Skeletal muscle satellite cell (primary cell): ENCODE data around the gene GABRB1.

Source experiments
- H3K27me3 ChIP-seq: 2 replicates; pipeline ENCODE4 v1.7.0; 2013; ENCODE audit warnings: low read length; ENCODE audit not compliant: control insufficient read depth, insufficient read depth
- H3K36me3 ChIP-seq: 2 replicates; pipeline ENCODE4 v1.7.0; 2013; ENCODE audit warnings: mild to moderate bottlenecking, control low read depth, low read length; ENCODE audit not compliant: insufficient read depth
- H3K4me1 ChIP-seq: 2 replicates; pipeline ENCODE4 v1.7.0; 2013; ENCODE audit warnings: low read length; ENCODE audit not compliant: control insufficient read depth, insufficient read depth
- H3K4me2 ChIP-seq: 2 replicates; pipeline ENCODE4 v1.7.0; 2013; ENCODE audit warnings: mild to moderate bottlenecking, low read length
- H3K4me3 ChIP-seq: 2 replicates; pipeline ENCODE4 v1.7.0; 2013; ENCODE audit warnings: low read length
- H3K9ac ChIP-seq: 2 replicates; pipeline ENCODE4 v1.7.0; 2013; ENCODE audit warnings: mild to moderate bottlenecking, low read depth, low read length, moderate library complexity
- H3K9me3 ChIP-seq: replicated peaks from 2 replicates; pipeline ENCODE4 v1.7.0; 2013; ENCODE audit warnings: mild to moderate bottlenecking, control low read depth, low read length

The GABRB1 gene

DNA sequence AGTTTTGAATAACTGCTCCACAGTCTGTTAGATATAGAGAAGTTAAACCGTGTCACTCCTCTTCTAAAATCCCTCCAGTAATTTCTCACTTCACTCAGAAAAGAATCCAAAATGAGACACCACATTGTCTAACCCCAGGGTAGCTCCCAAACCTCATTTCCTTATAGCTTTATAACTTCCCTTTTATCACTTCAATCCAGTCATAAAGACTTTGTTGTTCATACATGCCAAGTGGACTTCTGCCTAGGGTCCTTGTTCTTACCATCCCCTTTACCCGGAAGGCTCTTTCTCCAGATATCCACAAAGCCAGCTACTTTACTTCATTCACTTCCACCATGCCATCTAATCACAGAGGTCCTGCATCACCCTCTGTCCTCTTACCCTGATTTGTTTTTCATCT, 156.2 kb downstream of the GABRB1 start:
- Histone ChIP-seq H3K4me1 (no peaks in the 10 kb centered on the region), H3K9me3 (no peaks in the 10 kb centered on the region), H3K4me3 (no peak overlapping the region), H3K4me2 (no peak overlapping the region), H3K9ac (no peak overlapping the region), H3K36me3 (no peaks in the 10 kb centered on the region), H3K27me3 (peaks cover 3% of the 10 kb centered on the region)

DNA sequence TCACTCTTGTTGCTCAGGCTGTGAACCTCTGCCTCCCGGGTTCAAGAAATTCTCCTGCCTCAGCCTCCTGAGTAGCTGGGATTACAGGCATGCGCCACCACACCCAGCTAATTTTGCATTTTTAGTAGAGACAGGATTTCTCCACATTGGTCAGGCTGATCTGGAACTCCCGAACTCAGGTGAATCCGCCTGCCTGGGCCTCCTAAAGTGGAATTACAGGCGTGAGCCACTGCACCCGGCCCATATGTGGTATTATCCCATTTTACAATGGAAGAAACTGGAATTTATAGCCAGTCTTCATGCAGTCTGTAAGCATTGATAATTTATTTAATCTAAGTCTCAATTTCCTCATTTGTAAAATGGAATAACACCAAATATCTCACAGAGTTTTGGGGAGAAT, 161.8 kb downstream of the GABRB1 start:
- Histone ChIP-seq H3K27me3 (peaks cover 3% of the 10 kb centered on the region), H3K4me3 (no peak overlapping the region), H3K4me1 (no peaks in the 10 kb centered on the region), H3K9ac (no peak overlapping the region), H3K36me3 (no peaks in the 10 kb centered on the region), H3K4me2 (no peak overlapping the region), H3K9me3 (no peaks in the 10 kb centered on the region)

DNA sequence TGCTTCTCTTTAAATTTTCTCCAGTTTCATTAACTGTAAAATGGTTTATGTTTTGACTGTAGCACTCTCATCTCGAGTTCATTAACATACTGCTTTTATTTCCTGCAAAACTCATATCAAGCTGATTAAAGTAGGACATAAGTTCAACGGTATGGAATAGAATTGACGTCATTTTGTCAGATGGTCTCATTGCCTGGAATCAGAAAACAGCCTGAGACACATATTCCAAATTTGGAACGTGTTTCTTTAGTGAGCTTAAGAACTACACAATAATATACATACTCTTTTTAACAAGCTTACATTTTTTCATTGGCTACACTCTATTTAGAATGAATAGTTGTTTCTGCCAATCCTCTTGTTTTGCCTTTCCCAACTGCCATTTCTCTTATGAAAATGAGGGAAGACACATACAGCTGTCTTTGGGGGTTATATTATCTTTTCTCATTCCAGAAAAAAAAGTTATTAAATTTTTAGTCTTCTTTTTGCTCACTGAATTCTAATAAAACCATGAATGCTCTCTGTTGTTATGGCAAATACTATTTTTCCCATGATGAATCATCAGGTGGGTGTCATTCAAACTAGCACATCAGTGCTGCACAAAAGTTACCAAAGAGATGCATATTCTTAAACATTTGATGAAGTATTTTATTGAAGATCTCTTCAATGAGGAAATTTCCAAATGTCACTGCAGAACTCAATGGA, 162.8 kb downstream of the GABRB1 start:
- no peaks in the 10 kb centered on the region for H3K4me1 ChIP-seq
- no peak overlapping the region for H3K9ac ChIP-seq
- no peaks in the 10 kb centered on the region for H3K36me3 ChIP-seq
- no peak overlapping the region for H3K4me2 ChIP-seq
- H3K9me3 ChIP-seq: no peaks in the 10 kb centered on the region
- H3K27me3 ChIP-seq: peaks cover 3% of the 10 kb centered on the region
- no peak overlapping the region for H3K4me3 ChIP-seq

DNA sequence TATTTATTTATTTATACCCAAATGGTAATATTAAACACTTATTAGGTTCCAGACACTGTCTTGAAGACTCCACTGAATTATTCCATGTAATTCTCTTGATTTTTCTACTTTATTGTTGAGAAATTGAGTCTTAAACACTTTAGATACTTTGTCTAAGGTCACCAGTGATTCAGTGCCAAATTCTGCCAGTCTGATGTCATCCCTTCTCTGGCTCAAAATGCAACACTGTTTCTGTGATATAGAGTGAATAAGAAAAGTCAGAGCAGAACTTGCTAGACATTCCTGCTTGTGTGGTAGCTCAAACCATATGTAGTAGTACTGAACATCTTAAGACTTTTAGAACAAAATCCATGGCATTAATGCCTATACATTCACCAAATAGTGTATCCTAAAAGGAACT, 164.3 kb downstream of the GABRB1 start:
- Histone ChIP-seq H3K4me1 (no peaks in the 10 kb centered on the region), H3K4me3 (no peak overlapping the region), H3K27me3 (peaks cover under 1% of the 10 kb centered on the region), H3K4me2 (no peak overlapping the region), H3K36me3 (no peaks in the 10 kb centered on the region), H3K9ac (no peak overlapping the region), H3K9me3 (no peaks in the 10 kb centered on the region)

DNA sequence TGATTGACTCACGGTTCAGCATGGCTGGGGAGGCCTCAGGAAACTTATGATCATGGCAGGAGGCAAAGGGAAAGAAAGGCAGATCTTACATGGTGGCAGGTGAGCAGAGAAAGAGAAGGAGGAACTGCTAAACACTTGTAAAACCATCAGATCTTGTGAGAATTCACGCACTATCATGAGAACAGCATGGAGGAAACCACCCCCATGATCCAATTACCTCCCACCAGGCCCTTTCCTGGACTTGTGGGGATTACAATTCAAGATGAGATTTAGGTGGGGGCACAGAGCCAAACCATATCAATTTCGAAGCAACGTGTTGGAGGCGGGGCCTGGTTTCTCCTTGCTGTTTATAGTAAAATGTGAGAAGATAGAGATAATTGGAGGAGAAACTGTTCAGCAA, 167.4 kb downstream of the GABRB1 start:
- no peak overlapping the region for H3K9ac ChIP-seq
- H3K36me3 ChIP-seq: no peaks in the 10 kb centered on the region
- H3K4me1 ChIP-seq: no peaks in the 10 kb centered on the region
- no peaks in the 10 kb centered on the region for H3K9me3 ChIP-seq
- H3K4me3 ChIP-seq: no peak overlapping the region
- no peak overlapping the region for H3K4me2 ChIP-seq
- no peaks in the 10 kb centered on the region for H3K27me3 ChIP-seq

DNA sequence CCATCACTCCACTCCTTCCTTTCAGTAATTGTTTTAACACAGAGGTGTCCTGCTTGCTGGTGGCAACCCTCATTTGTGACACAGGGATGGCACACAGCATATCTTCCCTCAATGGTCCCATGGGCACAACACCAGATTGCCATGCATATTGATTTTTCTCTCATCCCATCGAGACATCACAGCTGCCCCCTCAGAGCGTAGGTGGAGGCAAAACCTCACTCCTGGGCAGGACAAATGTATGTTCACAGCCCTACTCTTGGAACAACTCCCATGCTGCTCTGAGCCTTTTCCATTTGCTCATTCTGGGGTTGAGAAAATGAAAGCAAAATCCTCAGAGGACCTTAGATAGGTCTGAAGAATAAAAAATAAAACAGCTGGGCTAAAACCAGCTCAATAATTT, 172.2 kb downstream of the GABRB1 start:
- no peak overlapping the region for H3K9ac ChIP-seq
- H3K4me2 ChIP-seq: no peak overlapping the region
- no peaks in the 10 kb centered on the region for H3K36me3 ChIP-seq
- no peaks in the 10 kb centered on the region for H3K27me3 ChIP-seq
- H3K4me1 ChIP-seq: no peaks in the 10 kb centered on the region
- no peaks in the 10 kb centered on the region for H3K9me3 ChIP-seq
- no peak overlapping the region for H3K4me3 ChIP-seq

DNA sequence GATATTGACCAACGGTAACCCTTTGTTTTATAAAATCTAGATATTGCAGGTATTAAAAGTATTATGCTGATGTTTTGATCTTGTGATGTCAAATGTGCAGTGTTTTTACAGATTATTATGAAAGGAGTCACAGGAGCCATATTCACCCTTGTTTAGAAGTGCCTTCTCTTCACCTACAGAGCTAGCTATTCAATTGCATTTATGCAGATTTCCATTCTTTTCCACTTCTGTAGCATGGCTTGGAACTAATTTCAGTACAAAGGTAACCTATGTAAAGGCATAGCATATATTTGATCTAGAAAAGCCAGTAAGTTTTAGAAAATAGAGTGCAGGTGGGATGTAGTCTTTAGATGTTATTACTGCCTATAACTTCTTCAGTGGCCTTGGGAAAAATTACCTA, 176.2 kb downstream of the GABRB1 start:
- H3K4me1 ChIP-seq: peaks cover 20% of the 10 kb centered on the region
- H3K9me3 ChIP-seq: no peaks in the 10 kb centered on the region
- no peak overlapping the region for H3K4me3 ChIP-seq
- no peaks in the 10 kb centered on the region for H3K27me3 ChIP-seq
- no peak overlapping the region for H3K9ac ChIP-seq
- H3K36me3 ChIP-seq: no peaks in the 10 kb centered on the region
- no peak overlapping the region for H3K4me2 ChIP-seq

DNA sequence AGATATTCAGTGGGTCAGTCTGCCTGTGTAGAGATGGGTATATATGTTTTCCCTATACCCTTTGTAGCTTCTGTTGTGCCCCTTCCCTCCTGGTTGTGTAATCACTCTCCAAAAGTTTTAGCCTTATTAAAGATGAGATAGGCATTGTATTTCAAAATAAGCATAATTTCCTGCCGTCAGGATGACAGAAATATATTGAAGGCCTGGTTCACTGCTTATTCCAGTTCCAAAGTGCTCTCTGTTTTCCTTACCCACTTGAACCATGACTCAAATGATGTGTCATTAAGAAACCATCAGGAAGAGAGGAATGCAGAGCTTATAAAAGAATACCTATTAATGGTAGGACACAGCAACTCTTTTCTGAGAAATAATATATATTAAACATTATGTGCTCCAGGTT, 178.5 kb downstream of the GABRB1 start:
- no peak overlapping the region for H3K4me3 ChIP-seq
- H3K9me3 ChIP-seq: no peaks in the 10 kb centered on the region
- peak overlapping the region; percentile 15 for H3K4me2 ChIP-seq
- H3K36me3 ChIP-seq: no peaks in the 10 kb centered on the region
- H3K9ac ChIP-seq: peak overlapping the region; percentile 43
- peaks cover 39% of the 10 kb centered on the region for H3K4me1 ChIP-seq
- no peaks in the 10 kb centered on the region for H3K27me3 ChIP-seq

DNA sequence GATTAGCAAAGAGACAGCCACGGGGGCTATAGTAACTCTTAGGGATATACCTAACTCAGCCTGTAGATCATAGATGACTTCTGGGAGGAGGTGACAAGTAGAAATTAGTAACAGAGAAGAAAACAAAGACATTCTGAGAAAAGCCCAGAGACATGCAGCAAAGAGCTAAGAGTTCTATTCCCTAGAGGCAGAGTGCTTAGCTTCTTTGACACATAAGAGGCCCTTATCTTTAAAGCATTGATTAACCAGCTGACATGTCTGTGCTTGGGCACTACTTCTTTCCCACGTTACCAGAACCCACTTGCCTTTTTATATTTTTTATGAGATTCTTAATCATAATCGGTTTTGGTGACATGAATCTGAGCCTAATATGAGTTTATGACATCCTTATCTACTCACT, 179.5 kb downstream of the GABRB1 start:
- Histone ChIP-seq H3K36me3 (no peaks in the 10 kb centered on the region), H3K4me3 (no peak overlapping the region), H3K4me1 (peaks cover 47% of the 10 kb centered on the region), H3K4me2 (no peak overlapping the region), H3K9ac (peak overlapping the region; percentile 43), H3K9me3 (no peaks in the 10 kb centered on the region), H3K27me3 (no peaks in the 10 kb centered on the region)

DNA sequence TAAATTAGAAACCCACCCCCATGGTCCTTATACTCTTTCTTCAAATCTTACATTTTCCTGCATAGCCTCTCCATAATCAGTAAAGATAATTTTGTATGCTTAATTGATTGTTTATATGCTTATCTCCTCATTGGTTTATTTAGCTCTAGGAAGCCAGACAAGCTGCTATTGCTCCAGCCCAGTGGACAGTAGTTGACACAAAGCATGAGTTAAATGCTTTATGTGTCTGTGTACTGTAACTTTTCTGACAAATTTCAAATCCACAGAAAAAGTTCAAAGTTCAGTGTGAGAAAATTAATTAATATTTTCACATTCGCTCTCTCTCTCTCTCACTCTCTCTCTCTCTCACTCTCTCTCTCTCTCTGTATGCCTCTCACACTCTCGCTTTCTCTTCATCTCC, 181.7 kb downstream of the GABRB1 start:
- Histone ChIP-seq H3K4me3 (no peak overlapping the region), H3K27me3 (no peaks in the 10 kb centered on the region), H3K4me2 (no peak overlapping the region), H3K9me3 (no peaks in the 10 kb centered on the region), H3K36me3 (no peaks in the 10 kb centered on the region), H3K4me1 (peaks cover 48% of the 10 kb centered on the region), H3K9ac (peak overlapping the region; percentile 70)

DNA sequence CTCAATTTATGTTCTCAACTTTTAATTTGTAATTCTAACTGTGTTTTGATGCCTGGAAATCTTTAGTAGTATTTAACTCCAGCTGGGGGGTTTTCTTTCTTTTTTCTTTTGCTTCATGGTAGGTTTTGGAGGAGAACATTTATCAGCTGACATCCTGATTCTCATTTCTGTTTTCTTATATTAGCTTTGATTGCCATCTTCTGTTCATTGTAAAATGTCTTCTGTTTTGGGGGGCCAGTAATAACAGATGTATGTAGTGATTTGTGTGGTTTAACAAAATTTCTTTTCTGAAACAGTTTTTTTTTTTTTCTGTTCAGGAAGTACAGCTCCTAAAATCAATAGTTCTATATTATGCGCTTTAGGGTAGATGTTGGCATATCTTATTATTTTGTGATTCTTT, 182.2 kb downstream of the GABRB1 start:
- H3K9me3 ChIP-seq: no peaks in the 10 kb centered on the region
- H3K4me3 ChIP-seq: no peak overlapping the region
- H3K4me1 ChIP-seq: peaks cover 48% of the 10 kb centered on the region
- H3K4me2 ChIP-seq: peak overlapping the region; percentile 27
- H3K27me3 ChIP-seq: no peaks in the 10 kb centered on the region
- H3K36me3 ChIP-seq: no peaks in the 10 kb centered on the region
- peak overlapping the region; percentile 70 for H3K9ac ChIP-seq

DNA sequence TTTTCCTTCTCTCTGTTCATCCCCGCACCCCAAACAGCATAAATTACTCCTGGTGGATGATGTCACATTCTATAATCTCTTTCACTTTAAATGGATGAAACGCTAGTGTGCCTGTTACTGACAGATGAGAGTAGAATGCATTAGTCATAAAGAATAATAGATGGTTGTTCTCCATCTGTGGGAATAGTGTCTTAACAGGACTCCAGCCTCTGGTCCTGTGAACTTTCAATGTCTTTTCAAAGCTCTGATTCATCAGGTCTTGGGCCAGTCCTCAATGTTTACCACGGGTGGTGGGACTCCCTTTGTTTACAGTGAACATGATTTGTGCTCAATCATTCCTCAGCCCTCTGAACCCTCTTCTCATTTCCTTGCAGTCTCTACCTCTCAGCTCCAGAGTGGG, 182.6 kb downstream of the GABRB1 start:
- Histone ChIP-seq H3K36me3 (no peaks in the 10 kb centered on the region), H3K9me3 (no peaks in the 10 kb centered on the region), H3K27me3 (no peaks in the 10 kb centered on the region), H3K9ac (peak overlapping the region; percentile 70), H3K4me2 (peak overlapping the region; percentile 58), H3K4me1 (peaks cover 47% of the 10 kb centered on the region), H3K4me3 (no peak overlapping the region)
